ENCODE data around the gene POLR2E. TPM values are rescaled to one million over a fixed set of nuclear protein-coding genes. Genes with fewer than 3 reads are reported as not detected.
A peak's percentile ranks its signal among the peaks of the same experiment; 100 is the strongest.
"Not testable (repeated sequence)": the region's sequence is repeated elsewhere in the genome, so short reads cannot be mapped to it uniquely, and the experiment has no call there.

POLR2E gene
- total RNA-seq, 2 experiments from 2014 or later, result 120 to 133 TPM

GRCh38 chr19:1122972-1123363 lies 27.8 kb upstream of the POLR2E start:
- Mint-ChIP-seq H3K4me1 (peaks cover 2% of the 10 kb centered on the region), H3K36me3 (ENCODE audit: low read depth) (peaks cover 36% of the 10 kb centered on the region), H3K4me3 (no peak overlapping the region), H3K27ac (peak overlapping the region; percentile 57), H3K9me3 (no peaks in the 10 kb centered on the region), H3K27me3 (no peaks in the 10 kb centered on the region)
- ChIA-PET CTCF (interaction anchor here (1.0 to 2.0 kb wide), 2 partner anchors 9 to 72 kb away, joined by 8 to 13 read pairs; no protein-coding TSS in a partner anchor), POLR2A (no interaction called here)
- peak; percentile 32 for DNase-seq

- H3K36me3 Mint-ChIP-seq (ENCODE audit: low read depth), result peaks cover 33% of the 10 kb centered on the region
- no peak overlapping the region for H3K4me3 Mint-ChIP-seq
- H3K4me1 Mint-ChIP-seq, result no peaks in the 10 kb centered on the region
- DNase-seq, result no peak
- H3K27ac Mint-ChIP-seq, result no peak overlapping the region
- H3K27me3 Mint-ChIP-seq, result no peaks in the 10 kb centered on the region
- no peaks in the 10 kb centered on the region for H3K9me3 Mint-ChIP-seq
- POLR2A ChIA-PET, result no interaction called here
- CTCF ChIA-PET, result interaction anchor here (1.0 to 2.0 kb wide), 2 partner anchors 9 to 72 kb away, joined by 8 to 13 read pairs; no protein-coding TSS in a partner anchor
Measured at GRCh38 chr19:1122021-1122971, 27.1 kb upstream of the POLR2E start.

- CTCF ChIA-PET, result no interaction called here
- Mint-ChIP-seq H3K27ac (no peak overlapping the region), H3K4me1 (no peaks in the 10 kb centered on the region), H3K36me3 (ENCODE audit: low read depth) (peaks cover 28% of the 10 kb centered on the region), H3K9me3 (no peaks in the 10 kb centered on the region), H3K4me3 (no peak overlapping the region), H3K27me3 (no peaks in the 10 kb centered on the region)
- POLR2A ChIA-PET, result no interaction called here
- no peak for DNase-seq
Measured at GRCh38 chr19:1121395-1121794, 26.2 kb upstream of the POLR2E start.

DNA sequence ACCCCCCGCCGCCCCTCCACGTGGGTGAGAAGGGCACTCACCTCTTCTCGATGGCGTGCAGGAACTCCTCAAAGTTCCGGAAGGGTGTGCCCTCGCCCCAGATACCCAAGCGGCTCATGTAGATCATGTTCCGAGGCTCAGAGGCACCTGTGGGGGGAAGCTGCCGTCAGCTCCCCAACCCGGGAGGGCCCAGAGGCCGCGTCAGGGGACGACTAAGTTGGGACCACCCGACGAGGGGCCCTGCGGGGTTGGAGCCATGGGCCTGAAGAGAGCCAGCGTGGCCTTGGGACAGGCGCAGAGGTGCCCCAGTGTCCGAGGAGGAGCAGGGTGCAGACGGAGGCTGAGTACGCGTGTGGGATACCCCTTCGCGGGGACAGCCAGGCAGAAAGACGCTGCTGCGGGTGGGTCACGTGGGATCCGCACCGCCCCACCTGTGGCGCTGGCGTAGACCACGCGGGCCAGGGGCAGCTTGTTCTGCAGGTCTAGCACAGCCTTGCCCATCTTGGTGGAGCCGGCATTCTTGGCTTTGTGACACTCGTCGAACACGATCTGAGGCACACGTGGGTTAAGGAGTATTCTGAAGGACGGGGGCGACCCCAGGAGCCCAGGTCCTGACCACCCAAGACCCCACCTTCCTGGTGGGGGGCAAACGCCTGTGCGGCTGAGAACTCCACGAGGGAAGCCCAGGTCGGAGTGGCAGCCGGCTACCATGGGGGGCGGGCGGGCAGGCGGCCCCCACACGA lies 24.5 kb upstream of the POLR2E start:
- peaks cover 28% of the 10 kb centered on the region for H3K36me3 Mint-ChIP-seq (ENCODE audit: low read depth)
- no peak for DNase-seq
- no peak overlapping the region for H3K4me3 Mint-ChIP-seq
- ChIA-PET POLR2A (no interaction called here), CTCF (interaction anchor here (0.7 kb wide), 1 partner anchor 1611 kb away, joined by 3 read pairs; no protein-coding TSS in a partner anchor)
- H3K27ac Mint-ChIP-seq, result no peak overlapping the region
- no peaks in the 10 kb centered on the region for H3K4me1 Mint-ChIP-seq
- H3K27me3 Mint-ChIP-seq, result no peaks in the 10 kb centered on the region
- no peaks in the 10 kb centered on the region for H3K9me3 Mint-ChIP-seq

DNA sequence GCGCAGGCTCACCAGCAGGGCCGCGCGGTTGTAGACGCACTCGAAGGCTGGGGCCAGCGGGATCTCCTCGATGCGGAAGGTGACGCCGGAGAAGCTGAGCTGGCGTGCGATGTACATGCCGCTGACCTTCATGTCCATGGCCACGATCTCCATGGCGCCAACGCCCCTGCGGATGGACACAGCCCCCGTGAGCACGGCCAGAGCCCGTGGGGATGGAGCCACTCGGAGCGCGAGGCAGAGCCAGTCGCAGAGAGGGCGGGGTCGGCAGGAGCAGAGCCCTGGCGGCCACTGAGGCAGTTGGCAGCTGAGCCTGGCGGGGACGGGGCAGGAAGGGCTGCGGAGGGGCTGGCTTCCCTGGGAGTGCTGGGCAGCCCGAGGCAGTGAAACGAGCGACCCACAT lies 23.8 kb upstream of the POLR2E start:
- H3K27ac Mint-ChIP-seq, result no peak overlapping the region
- no peaks in the 10 kb centered on the region for H3K4me1 Mint-ChIP-seq
- H3K9me3 Mint-ChIP-seq, result no peaks in the 10 kb centered on the region
- POLR2A ChIA-PET, result no interaction called here
- CTCF ChIA-PET, result interaction anchor here (0.7 to 2.4 kb wide), 2 partner anchors 12 to 1611 kb away, joined by 3 to 6 read pairs; no protein-coding TSS in a partner anchor
- peaks cover 29% of the 10 kb centered on the region for H3K36me3 Mint-ChIP-seq (ENCODE audit: low read depth)
- H3K4me3 Mint-ChIP-seq, result no peak overlapping the region
- DNase-seq, result no peak
- H3K27me3 Mint-ChIP-seq, result no peaks in the 10 kb centered on the region

- no peaks in the 10 kb centered on the region for H3K27me3 Mint-ChIP-seq
- DNase-seq, result no peak
- peaks cover 23% of the 10 kb centered on the region for H3K36me3 Mint-ChIP-seq (ENCODE audit: low read depth)
- no peak overlapping the region for H3K27ac Mint-ChIP-seq
- H3K9me3 Mint-ChIP-seq, result no peaks in the 10 kb centered on the region
- ChIA-PET POLR2A (no interaction called here), CTCF (interaction anchor here (2.4 kb wide), 1 partner anchor 13 kb away, joined by 6 read pairs; no protein-coding TSS in a partner anchor)
- no peak overlapping the region for H3K4me3 Mint-ChIP-seq
- H3K4me1 Mint-ChIP-seq, result peaks cover 3% of the 10 kb centered on the region
Measured at GRCh38 chr19:1117654-1118053, 22.5 kb upstream of the POLR2E start.

DNA sequence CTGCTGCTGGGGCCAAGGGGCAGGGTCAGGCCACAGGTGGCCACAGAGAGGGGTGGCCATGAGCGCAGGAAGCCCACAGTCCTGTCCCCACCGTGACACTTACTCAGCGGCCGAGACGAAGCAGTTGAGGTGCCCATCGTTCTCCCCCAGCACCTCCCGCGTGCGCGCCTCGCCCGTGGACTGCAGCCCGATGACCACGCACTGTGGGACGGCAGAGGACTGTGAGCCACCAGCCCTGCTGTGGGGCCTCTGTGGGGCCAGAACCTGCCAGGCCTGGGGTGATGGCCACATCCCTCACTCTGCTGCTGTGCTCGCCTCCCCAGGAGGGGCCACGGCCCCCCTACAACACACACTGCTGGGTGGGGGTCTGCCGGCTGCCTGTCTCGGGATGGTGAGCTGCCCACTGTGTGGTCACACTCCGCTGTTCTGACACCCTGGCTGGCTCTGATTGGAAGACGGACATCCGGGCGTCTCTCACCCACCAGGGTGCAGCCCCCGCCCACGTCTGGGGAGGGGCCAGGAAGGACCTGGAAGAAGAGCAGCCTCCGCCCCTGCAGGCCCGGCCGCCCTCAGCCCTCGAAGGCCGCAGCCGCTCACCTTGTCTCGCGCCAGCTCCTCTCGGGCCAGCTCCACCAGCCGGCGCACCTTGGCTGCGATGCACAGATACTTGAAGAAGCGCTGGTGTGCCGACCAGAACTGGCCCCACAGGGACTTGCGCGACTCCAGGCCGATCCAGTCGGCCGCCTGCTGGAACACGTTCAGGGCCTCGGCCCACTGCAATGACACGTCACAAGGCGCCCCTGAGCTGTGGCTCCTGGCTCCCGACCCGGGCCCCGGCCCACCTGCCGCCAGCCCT lies 21.8 kb upstream of the POLR2E start:
- POLR2A ChIA-PET, result no interaction called here
- Mint-ChIP-seq H3K9me3 (no peaks in the 10 kb centered on the region), H3K27me3 (no peaks in the 10 kb centered on the region)

DNA sequence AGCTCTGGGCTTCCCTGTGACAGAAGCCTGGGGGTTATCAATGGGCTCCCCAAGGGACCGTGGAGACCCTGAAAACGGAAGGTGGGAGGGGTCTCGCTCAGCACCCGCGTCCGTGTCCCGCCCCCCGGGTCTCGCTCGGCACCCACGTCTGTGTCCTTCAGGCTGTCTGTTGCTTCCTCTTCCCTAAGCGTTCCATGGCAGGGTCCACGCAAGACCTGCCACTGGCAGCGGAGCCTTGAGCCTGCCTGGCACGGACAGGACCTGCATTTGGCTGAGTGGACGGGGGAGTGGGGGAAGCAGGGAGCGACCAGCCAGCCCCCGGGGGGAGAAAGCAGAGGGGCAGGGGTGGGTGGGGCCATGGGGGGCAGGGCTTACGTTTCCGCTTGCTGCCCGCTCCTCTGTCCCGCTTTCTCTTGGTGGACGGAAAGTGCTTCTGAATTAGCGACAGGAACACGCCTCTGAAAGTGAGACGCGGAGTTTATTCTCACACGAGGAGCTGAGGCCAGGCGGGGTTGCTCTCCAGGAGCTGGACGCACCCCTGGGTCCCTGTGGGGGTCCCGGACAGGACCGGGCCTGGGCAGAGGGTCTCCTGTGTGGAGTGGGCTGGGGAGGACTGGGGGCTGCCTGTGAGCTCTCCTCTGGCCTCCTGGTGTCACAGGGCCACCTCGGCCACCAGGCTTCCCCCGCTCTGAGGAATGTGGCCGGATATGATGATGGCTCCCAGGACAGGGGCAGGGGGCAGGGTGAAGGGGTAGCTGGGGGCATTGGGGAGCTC lies 20.7 kb upstream of the POLR2E start:
- Mint-ChIP-seq H3K36me3 (ENCODE audit: low read depth) (peaks cover 17% of the 10 kb centered on the region), H3K4me1 (peaks cover 3% of the 10 kb centered on the region), H3K27me3 (no peaks in the 10 kb centered on the region), H3K9me3 (no peaks in the 10 kb centered on the region), H3K27ac (no peak overlapping the region), H3K4me3 (no peak overlapping the region)
- POLR2A ChIA-PET, result no interaction called here
- CTCF ChIA-PET, result no interaction called here
- DNase-seq, result no peak

More for the DNA sequence above, 21.8 kb upstream of the POLR2E start:
- DNase-seq, result no peak
- peaks cover 23% of the 10 kb centered on the region for H3K36me3 Mint-ChIP-seq (ENCODE audit: low read depth)
- H3K4me1 Mint-ChIP-seq, result peaks cover 3% of the 10 kb centered on the region
- no peak overlapping the region for H3K4me3 Mint-ChIP-seq
- no peak overlapping the region for H3K27ac Mint-ChIP-seq
- CTCF ChIA-PET, result interaction anchor here (2.4 kb wide), 1 partner anchor 14 kb away, joined by 6 read pairs; no protein-coding TSS in a partner anchor

DNA sequence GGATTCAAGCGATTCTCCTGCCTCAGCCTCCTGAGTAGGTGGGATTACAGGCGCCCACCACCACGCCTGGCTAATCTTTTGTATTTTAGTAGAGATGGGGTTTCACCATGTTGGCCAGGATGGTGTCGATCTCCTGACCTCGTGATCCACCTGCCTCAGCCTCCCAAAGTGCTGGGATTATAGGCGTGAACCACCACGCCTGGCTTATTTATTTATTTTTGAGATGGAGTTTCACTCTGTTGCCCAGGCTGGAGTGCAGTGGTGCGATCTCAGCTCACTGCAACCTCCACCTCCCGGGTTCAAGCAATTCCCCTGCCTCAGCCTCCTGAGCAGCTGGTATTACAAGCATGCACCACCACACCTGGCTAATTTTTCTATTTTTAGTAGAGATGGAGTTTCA lies 19.6 kb upstream of the POLR2E start:
- CTCF ChIA-PET, result interaction anchor here (1.4 to 3.5 kb wide), 3 partner anchors 9 to 87 kb away, joined by 3 to 15 read pairs (median 13); no protein-coding TSS in a partner anchor
- peaks cover 13% of the 10 kb centered on the region for H3K36me3 Mint-ChIP-seq (ENCODE audit: low read depth)
- H3K4me1 Mint-ChIP-seq, POLR2A ChIA-PET, H3K27ac Mint-ChIP-seq, H3K4me3 Mint-ChIP-seq, H3K27me3 Mint-ChIP-seq, DNase-seq, H3K9me3 Mint-ChIP-seq: not testable (repeated sequence)

- Mint-ChIP-seq H3K9me3 (no peaks in the 10 kb centered on the region), H3K27me3 (no peaks in the 10 kb centered on the region), H3K4me3 (no peak overlapping the region), H3K4me1 (peaks cover 3% of the 10 kb centered on the region), H3K36me3 (ENCODE audit: low read depth) (peaks cover 13% of the 10 kb centered on the region), H3K27ac (no peak overlapping the region)
- POLR2A ChIA-PET, result no interaction called here
- no peak for DNase-seq
- CTCF ChIA-PET, result interaction anchor here (0.7 to 3.5 kb wide), 14 partner anchors 9 to 130 kb away, joined by 3 to 22 read pairs (median 6); partner anchors contain the start of gene GPX4
Measured at GRCh38 chr19:1113986-1114483, 18.9 kb upstream of the POLR2E start.

- Mint-ChIP-seq H3K27me3 (no peaks in the 10 kb centered on the region), H3K9me3 (no peaks in the 10 kb centered on the region), H3K27ac (no peak overlapping the region), H3K4me3 (no peak overlapping the region), H3K36me3 (ENCODE audit: low read depth) (peaks cover 8% of the 10 kb centered on the region), H3K4me1 (peaks cover 3% of the 10 kb centered on the region)
- POLR2A ChIA-PET, result no interaction called here
- DNase-seq, result peak; percentile 87
- CTCF ChIA-PET, result interaction anchor here (0.7 to 3.5 kb wide), 17 partner anchors 10 to 131 kb away, joined by 3 to 22 read pairs (median 5); partner anchors contain the start of gene GPX4
Measured at GRCh38 chr19:1113030-1113985, 18.1 kb upstream of the POLR2E start.
